Measurements from ENCODE around the gene RBBP6.

- no peak for TF ChIP-seq POLR2A (IDR thresholded peaks at IDR 0.05)
- TF ChIP-seq CTCF (IDR thresholded peaks at IDR 0.05) = no peak
These were observed 31.7 kb downstream of the RBBP6 start for GRCh38 chr16:24571096-24571495.

Measured in right lobe of liver (tissue), 4 donors.